Activated T-cell treated with anti-CD3 and anti-CD28 coated beads for 1 hour (primary cell): ENCODE data around the gene AFF3.

ENCODE experiments used
- DNase-seq: peaks from one replicate; pipeline ENCODE4 v3.0.0-alpha.2; 2020; ENCODE audit warnings: low read depth

AFF3 gene

DNA sequence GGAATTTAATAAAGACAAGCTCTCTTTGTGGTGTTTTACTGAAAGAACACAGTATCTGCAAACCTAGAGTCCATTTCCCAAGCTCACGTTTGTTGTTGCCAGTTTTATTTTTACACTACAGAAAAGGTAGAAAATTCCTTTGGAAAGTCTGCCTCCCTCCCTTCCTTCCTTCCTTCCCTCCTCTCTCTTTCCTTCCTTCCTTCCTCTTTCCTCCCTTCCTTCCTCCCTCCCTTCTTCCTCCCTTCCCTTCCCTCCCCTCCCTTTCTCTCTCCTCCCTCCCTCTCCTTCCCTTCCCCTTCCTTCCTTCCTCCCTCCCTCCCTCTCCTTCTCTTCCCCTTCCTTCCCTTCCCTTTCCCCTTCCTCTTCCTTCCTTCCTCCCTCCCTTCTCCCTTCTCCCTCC is 516.2 kb downstream of the AFF3 start:
- no peak for DNase-seq

DNA sequence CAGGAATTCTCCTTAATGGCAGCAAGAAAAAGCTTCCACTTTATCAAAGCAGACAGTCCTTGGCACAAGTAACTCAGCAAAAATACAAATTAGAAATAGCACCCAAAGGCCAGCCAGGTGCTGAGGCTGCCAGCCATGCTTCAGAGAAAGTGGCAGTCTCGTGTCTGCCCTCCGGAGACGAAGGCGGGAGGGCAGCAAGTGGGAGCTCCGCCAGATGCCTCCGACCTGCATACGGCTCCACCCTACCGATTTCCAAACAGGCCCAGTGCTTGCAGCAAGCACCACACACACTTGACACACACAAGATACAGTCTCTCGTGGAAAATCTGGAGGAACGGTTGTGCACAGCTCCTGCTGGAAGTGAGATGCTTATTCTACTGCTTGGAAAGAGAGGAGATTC is 517.7 kb downstream of the AFF3 start:
- DNase-seq, result no peak

DNA sequence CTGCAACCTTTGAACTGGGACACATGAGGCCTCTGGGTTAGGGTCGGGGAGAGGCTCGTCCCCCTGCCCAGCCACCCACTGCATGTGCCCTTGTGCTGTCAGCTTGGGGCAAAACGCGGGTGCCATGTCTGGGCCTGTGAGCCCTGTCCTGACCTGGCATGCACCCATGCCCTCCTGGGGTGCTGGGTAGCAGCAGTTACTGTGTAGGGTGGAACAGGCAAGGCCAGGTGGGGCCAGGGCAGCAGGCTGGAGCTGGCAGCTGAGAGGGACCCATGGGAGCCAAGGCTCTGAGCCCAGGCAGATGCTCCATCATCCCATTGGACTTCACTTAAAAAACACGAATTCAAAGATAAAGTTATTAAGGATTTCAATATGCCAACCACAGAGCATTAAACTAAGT is 518.8 kb downstream of the AFF3 start:
- no peak for DNase-seq

DNA sequence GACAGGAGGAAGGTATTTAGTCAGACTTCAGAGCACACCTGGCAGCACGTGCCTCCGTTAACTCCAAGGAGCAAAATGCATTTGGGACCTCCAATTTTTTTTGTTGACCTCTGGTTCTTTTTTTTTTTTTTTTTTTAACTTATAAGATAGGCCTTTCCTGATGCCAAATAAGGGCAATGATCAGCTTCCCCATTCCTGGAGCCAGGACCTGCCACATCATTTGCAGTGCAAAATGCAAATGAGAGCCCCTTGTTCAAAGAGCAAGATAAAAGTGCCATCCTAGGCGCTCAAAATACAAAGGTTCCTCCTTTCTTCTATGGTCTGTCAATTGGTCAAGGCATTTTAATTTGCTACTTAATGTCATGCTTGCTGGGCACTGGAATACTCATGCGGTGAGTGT is 519.4 kb downstream of the AFF3 start:
- no peak for DNase-seq

DNA sequence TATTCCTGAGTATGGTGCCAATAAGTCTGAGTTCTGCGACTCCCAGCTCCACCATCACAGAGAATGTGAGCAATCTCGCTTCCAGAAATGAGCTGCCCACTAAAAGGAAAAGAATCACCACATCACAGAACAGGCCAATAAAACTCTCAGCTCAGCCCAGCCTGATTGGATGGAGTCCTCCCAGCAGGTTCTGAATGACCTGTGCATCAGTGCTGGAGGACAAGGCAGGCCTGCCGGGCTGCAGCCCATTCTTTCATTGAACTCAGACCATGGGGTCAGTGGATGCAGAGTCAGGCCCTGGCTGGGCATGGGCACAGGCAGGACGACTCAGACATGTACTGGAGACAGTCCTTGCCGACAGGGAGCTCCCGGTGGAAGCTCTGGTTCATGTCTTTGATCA is 519.9 kb downstream of the AFF3 start:
- DNase-seq, result no peak

DNA sequence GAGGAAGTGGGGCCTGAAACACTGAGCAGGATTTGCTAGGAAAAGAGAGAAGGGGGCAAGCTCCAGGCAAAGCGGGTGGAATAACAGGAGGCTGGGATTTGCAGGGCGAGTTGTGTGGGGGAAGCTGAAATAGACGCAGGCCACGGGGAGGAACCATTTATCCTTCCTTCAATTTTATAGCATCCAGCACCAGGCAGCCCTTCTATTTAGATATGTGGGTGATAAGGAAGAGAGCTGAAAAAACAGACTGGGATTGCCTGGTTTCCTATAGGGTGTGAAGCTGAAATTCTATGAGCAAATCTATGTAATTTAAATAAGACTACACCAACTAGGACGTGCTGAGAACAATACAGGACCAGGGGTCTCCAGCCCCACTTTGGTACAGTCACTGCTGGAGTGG is 520.6 kb downstream of the AFF3 start:
- DNase-seq, result no peak

DNA sequence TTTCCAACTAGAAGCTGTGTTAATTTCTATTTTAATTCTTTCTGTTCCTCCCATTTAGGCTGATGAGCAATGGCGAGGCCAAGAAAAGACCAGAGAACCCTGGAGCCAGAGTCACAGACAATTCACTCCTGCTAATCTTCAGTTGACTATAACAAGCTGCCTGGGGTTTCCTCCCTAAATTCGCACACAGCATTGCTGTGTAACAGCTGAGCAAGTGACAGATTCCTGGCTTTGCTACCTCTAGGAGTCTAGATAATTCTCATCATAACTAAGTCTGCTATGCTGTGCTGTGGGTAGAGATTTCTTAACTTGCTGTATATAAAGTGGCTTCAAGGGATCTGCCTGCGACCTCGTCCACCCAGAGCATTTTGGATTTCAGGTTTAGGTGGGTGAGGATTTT is 521.3 kb downstream of the AFF3 start:
- no peak for DNase-seq

DNA sequence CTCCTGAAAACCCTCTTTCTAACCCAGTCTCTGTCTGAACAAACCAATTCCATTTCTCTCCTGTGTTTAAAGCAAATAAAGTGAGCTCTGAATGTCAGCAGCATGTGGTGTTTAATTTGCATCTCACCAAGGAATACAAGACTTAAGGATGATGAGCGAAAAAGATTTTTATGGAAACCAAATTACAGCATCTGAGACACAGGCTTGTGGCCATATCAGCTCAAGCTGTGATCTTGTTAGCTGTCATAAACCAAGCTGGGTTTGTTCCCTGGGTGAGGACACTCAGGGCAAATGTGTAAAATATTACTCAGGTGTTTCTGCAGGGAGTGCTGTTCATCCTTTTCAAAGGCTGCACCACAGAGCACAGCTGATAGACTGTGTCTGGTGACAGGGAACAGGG is 523.2 kb downstream of the AFF3 start:
- no peak for DNase-seq

DNA sequence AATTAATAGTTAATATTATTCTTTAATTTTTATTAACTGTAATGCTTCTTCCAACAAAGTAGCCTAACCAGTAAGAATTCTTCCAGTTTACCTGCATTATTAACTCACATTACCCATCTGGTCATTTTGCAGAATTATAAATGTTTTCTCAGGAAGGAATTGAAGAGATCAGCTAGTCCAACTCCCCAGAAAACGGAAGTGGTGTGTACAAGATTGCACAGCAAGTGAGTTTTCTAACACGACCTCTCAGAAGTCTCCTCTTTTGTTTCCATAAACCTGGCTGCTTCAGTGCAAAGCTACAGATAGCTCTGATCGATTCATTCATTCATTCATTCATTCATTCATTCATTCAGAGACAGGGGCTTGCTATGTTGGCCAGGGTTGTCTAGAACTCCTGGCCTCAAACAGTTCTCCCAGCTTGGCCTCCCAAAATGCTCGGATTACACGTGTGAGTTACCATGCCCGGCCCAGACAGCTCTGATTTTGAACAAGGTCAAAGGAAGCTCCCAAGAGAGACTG is 523.8 kb downstream of the AFF3 start:
- no peak for DNase-seq

DNA sequence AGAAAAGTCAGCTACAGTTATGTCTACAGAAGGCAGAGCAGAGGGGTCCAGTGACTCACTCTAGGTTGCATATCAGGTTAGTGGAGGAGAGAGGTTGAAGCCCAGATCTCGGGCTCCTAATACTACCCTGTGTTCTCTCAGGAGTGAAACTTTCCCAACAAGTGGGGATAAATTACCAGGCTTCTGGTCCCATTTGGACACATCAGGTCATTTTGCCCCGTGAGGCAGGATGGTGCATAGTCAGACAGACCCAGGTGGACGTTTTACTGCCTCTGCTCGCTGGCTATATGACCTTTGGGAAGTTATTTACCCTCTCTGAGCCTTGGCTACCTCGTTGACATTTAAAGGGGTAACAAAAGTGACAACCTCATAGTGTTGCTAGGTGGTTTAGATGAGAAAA is 524.6 kb downstream of the AFF3 start:
- DNase-seq, result no peak

DNA sequence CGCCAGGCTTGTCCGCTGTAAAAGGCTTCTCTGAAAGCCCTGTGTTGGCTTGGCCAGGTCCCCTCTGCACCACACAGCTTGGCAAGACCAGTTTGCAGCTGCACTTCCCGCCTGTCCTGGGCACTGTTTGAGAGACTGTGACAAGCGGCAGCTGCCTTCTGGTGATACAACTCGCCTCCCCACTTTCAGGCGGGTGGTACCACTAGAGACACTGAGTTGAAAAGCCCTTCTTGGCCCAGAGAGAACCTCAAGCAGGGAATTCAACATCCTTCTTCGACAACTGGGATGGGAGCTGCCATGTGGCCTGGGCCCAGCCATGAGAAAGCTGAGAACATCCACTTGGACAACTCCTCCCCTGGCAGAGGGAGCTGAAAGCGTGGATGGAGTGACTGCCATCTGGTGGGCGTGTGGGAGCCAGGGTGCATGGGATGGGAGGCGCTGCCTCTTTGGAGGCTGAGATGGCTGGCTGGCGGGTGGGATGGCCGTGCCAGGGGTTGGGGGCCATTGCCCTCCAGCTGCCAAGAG is 527.1 kb downstream of the AFF3 start:
- DNase-seq, result no peak

DNA sequence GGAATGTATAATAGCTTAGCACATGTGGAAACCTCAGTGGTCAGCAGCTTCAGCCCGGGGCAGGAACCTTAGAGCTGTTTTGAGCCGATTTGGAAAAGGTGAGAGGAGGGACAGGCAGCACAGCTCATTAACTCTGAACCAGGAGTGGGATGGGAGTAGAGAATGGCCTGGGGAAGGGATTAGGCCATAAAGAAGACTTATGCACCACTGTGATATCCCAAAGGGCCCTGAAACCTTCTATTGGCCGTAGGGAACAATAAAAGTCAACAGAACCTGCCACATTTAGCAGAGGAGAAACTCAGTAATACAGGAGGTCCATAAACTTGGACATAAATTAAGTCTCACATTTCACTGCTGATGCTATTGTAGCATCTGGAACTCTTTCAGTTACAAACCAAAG is 528.4 kb downstream of the AFF3 start:
- DNase-seq, result no peak

DNA sequence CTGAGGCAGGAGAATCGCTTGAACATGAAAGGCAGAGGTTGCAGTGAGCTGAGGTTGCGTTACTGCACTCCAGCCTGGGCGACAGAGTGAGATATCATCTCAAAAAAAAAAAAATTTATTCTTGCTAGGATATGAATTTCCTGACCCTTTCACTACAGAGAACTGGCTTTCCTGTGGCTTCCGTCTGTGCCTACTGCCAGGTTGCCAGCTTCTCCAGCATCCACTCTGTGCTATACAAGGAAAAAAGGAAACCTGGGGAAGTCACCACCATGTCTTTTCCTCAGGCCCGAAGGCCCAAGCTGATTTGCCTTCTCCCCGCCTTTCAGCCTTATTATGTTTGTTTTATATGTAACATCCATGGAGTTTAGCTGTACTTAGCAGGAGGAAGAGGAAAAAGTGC is 530.6 kb downstream of the AFF3 start:
- DNase-seq, result no peak

DNA sequence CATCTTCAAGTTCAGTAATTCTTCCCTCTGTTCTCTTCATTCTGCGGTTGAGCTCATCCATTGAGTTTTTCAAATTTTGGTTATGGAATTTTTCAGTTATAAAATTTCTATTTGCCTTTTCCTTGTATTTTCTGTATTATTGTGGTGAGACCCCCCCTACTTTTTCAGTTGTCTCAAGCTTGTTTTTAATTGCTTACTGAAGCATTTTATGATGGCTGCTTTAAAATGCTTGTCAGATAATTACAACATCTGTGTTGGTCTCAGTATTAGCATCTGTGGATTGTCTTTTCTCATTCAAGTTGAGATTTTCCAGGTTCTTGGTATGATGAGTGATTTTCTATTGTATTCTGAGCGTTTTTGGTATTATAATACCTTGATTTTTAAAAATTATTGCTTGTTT is 531.4 kb downstream of the AFF3 start:
- no peak for DNase-seq

DNA sequence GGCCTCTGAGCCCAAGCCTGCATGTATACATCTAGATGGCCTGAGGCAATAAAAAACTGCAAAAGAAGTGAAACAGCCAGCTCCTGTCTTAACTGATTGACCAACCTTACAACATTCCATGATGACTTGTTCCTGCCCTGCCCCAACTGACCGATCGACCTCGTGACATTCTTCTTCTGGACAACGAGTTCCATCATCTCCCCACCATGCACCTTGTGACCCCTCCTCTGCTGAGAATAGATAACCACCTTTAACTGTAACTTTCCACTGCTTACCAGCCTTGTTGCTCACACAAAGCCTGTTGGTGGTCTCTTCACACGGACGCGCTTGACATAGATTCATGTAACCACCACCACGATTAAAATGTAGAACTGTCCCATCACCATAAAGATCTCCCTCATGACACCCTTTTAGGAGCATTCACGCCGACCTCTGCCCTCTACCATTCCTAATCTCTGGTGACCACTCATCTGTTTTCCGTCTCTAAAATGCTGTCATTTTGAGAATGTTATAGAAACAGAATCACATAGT is 532.5 kb downstream of the AFF3 start:
- DNase-seq, result no peak

DNA sequence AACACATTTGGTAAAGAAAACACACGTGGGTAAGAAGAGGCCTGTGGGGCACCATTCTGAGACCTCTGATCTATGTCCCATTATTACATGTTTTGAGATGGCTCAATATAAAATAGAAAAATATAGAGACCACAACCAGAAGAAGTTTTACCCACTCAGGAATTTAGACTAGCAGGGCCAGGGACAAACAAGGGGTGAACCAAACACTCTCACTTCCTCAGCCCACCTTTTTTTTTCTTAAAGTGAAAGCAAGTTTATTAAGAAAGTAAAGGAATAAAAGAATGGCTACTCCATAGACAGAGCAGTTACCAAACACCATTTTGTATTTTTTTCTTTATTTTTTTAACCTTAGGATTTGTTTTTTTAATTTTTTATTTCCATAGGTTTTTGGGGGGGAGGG is 533.5 kb downstream of the AFF3 start:
- no peak for DNase-seq

DNA sequence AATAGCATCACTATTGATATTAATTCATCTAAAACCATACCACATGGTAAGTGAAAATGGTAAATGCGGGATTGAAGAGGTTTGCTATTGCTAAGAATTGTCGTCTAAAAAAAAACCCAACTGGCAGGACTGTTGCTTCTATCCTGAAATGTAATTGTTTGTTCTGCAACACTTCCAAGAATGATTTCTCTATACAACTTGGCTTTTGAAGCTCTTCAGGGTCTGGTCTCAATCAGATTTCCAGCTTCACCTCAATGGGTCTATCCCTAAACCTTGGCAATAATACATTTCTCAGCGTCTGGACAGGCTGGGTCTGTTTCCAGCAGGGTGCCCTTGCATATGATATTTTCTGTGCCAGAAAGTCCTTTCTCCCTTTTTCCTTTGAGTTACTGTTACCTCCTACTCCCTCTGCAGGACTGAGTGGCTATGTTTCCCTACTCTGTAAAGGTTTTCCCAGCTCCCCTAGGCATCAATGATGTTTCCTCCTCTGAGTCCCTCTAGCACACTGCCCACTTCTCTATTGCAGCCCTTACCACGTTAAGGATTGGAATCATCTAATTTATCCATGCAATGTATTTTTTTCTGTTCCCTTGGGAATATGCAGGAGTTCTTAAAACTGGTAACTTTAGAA is 534.4 kb downstream of the AFF3 start:
- no peak for DNase-seq

DNA sequence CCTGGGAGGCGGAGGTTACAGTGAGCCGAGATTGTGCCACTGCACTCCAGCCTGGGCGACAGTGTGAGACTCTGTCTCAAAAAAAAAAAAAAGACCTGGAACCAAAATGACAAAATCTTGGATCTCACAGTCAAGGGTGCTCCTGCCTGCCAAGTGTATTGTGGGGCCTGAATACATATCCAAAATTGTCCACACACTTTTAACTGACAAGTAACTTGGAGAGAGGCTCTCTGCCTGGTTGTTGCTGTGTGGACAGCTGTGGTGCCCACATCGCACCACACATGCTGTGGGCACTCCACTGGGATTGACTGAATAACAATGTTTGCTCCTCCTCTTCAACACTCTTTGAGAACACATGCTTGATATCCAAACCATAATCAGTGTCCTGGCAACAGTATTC is 534.9 kb downstream of the AFF3 start:
- no peak for DNase-seq

DNA sequence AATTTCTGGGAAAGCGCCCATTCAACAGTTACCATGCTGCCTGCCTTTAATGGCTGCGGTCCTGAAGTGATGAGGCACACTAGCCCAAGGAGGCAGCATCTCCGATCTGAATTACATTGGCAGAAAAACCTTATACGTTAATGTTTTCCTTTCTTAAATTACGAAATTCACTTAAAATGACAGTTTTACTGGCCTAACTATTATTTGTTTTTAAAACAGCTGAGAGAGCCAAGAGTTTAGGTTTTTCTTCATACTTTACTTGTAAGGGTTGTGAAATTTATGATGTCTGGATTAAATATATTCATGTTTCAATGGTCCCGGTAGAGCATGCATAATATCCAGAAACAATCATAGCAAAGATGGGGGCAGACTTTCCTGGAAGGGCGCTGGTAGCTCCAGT is 537.4 kb downstream of the AFF3 start:
- no peak for DNase-seq

DNA sequence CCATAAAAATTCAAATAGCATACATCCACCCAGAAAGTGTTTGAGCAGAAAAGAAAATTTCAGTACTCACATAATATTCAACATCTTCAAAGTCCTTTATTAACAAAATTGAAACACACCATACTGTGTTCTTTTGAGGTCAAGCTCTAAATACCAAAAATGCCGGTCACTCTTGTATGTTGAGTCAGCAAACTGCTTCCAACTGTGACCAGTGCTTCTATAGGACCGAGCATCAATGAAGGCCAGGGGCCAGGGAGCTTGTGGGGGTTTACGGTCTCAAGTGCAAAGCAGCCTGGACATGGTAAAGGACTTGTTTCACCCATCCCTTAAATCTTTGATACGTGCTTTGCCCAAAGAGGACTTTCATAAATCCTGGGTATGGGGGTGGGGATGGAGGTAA is 539.9 kb downstream of the AFF3 start:
- no peak for DNase-seq

DNA sequence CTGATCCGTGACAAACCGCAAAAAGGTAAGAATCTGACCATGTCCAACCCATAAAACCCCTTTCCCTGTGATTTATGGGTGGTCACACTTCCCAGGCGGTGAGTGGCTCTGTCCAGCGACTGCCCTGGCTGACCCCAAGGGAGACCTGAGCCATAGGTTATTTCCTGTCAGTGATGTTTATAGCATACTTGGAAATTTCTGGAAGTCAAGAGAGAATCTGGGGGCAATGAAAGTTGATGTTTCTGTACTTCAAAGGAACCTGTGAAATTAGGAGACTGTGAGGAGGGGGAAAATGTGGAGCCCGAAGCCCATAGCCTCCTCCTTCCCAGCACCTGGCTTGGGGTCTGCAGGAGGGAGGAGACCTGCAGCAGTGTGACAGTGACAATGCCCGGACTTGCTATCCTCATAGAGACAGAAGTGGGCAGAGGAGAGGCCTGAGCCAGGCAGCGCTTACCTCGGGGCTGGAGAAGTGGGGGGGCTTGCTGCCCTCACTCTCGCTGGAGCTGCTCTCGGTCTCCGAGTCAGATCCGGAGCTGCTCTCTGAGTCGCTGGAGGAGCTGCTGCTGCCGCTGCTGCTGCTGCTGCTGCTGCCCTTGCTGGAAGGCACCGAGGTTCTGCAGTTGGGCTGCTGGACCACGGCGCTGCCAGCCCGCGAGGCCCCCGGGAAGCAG is 541.3 kb downstream of the AFF3 start:
- DNase-seq, result no peak

DNA sequence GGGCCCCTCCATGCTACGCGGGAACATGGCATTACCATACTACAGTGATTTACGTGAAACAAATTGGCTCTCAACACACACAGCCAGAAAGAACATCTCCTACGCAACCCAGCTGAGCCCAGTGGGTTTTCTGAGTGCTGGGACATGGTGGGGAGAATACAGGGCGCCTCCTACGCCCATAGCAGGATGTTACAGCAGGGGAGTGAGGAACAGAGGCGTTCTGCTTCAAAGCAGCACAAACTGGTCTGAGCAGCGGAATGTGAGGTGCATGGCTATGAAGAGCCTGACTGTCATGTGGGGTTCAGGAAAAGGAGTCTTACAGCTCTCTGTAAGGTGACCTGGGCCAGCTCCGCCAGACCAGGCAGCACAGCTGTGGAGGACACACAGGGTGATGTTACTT is 543.9 kb downstream of the AFF3 start:
- no peak for DNase-seq

DNA sequence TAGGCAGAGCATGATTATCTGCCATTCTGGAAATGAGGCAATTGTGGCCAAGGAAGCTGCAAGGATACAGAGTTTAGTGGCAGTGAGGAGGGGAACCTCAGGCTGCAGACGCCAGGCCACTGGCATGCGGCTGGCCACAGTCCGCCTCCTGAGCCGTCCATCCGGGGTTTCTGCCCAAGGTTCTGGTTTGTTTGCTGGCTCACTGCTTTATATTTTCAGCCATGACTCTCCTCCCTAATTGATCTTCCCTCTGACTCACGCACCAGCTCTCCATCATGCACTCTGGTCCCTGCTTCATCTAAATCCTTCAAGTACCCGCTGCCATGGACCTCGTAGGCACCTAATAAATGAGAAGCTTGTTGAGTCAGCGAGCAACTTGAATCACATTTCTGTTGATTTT is 544.8 kb downstream of the AFF3 start:
- DNase-seq, result no peak

DNA sequence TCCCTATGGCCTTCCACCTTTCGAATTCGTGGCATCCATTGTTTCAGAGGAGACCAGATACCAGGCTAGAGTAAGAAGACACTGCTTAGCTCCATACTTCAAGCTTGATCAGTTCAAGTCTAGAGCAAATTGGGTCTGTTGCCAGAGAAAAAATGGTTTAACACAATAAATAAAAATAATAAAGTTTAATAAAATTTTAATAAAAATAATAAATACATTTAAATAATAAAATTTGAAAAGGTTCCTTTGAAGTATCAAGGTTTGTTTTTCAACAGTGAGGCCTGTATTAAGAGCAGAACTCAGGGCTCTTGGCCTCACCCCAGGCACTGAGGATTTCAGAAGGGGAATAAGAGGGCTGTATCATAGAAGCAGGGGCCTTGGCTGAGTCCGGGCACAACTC is 547.0 kb downstream of the AFF3 start:
- no peak for DNase-seq
